Thoracic aorta (tissue), 2 donors: Measurements from ENCODE around the gene NKX1-1. TPM values are rescaled to one million over a fixed set of nuclear protein-coding genes. Genes with fewer than 3 reads are reported as not detected.

Source experiments
- ATAC-seq: fragments of 150-250 bp; one replicate; pipeline ENCODE4 v1.8.0; 2017; ENCODE audit warnings: low read depth; ENCODE audit not compliant: insufficient number of reproducible peaks, low FRiP score
- DNase-seq: peaks from one replicate; pipeline ENCODE4 v3.0.0-alpha.2; 2020; ENCODE audit warnings: low spot score
- H3K27ac ChIP-seq, 2 donors: fragments of 200-600 bp; sonication (generic); 1 replicate in 1 of 2; 2 replicates in 1 of 2; pipeline ENCODE4 v1.5.1; 2016; ENCODE audit warnings: mild to moderate bottlenecking in 2 of 2, moderate library complexity in 2 of 2
- H3K27me3 ChIP-seq: fragments of 200-600 bp; sonication (generic); replicated peaks from 2 replicates; pipeline ENCODE4 v1.6.0; 2016; ENCODE audit warnings: mild to moderate bottlenecking; ENCODE audit not compliant: insufficient read depth
- H3K36me3 ChIP-seq: fragments of 200-600 bp; sonication (generic); one replicate; pipeline ENCODE4 v1.5.1; 2016
- H3K4me1 ChIP-seq, 2 donors: fragments of 200-600 bp; sonication (generic); 1 replicate in 1 of 2; 2 replicates in 1 of 2; pipeline versions ENCODE4 v1.5.1 to v1.6.0; 2016; ENCODE audit warnings: low read depth in 2 of 2, mild to moderate bottlenecking in 1 of 2; ENCODE audit not compliant: control insufficient read depth in 1 of 2
- H3K4me3 ChIP-seq: fragments of 200-600 bp; sonication (generic); 2 replicates; pipeline ENCODE4 v1.5.1; 2016; ENCODE audit warnings: mild to moderate bottlenecking
- H3K9me3 ChIP-seq: fragments of 200-600 bp; sonication (generic); 2 replicates; pipeline ENCODE4 v1.5.1; 2016
- total RNA-seq, 2 donors: library from RNA; depleted of rRNA; stranded (reverse); fragments of >200 nt; gene quantifications; one replicate each; pipeline versions ENCODE4 v1.1.0 to v1.2.3, GENCODE V29; 2016
- TF ChIP-seq, protein P1 (sequence below): fragments of 200-600 bp; sonication (generic); IDR thresholded peaks from one replicate; pipeline ENCODE4 v1.5.1; 2019; ENCODE audit warnings: antibody characterized with exemption

Gene NKX1-1
- total RNA-seq, 2 donors from 2014 or later = not detected

DNA sequence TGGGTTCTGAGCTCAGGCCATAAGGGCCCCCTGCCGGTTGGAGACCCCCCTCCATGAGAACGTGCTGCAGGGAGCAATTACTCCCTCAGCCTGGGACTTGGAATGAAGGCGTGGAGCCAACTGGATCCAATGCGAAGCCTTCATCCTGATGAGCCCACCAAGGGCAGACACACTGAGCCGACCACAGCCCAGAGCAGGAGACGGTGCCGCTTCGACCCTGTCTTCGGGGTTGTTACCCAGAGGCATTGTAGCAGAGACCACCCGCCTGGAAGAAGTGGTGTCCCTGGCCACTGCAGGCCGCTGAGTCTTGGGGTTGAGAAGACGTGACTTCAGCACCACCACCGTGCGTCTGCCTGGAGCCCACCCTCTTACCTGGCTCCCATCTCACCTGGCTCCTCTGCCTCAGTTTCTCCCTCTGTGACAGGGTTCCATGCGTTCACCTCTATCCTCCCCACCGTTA lies 7.0 kb upstream of the NKX1-1 start:
- Histone ChIP-seq H3K9me3 (no peaks in the 10 kb centered on the region), H3K27me3 (peaks cover 6% of the 10 kb centered on the region), H3K36me3 (no peaks in the 10 kb centered on the region), H3K4me1 (no peaks in the 10 kb centered on the region), H3K4me3 (no peak overlapping the region), H3K27ac (no peak overlapping the region)
- ATAC-seq (no peak), DNase-seq (no peak)
- TF ChIP-seq, protein P1, sequence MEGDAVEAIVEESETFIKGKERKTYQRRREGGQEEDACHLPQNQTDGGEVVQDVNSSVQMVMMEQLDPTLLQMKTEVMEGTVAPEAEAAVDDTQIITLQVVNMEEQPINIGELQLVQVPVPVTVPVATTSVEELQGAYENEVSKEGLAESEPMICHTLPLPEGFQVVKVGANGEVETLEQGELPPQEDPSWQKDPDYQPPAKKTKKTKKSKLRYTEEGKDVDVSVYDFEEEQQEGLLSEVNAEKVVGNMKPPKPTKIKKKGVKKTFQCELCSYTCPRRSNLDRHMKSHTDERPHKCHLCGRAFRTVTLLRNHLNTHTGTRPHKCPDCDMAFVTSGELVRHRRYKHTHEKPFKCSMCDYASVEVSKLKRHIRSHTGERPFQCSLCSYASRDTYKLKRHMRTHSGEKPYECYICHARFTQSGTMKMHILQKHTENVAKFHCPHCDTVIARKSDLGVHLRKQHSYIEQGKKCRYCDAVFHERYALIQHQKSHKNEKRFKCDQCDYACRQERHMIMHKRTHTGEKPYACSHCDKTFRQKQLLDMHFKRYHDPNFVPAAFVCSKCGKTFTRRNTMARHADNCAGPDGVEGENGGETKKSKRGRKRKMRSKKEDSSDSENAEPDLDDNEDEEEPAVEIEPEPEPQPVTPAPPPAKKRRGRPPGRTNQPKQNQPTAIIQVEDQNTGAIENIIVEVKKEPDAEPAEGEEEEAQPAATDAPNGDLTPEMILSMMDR = no peak

DNA sequence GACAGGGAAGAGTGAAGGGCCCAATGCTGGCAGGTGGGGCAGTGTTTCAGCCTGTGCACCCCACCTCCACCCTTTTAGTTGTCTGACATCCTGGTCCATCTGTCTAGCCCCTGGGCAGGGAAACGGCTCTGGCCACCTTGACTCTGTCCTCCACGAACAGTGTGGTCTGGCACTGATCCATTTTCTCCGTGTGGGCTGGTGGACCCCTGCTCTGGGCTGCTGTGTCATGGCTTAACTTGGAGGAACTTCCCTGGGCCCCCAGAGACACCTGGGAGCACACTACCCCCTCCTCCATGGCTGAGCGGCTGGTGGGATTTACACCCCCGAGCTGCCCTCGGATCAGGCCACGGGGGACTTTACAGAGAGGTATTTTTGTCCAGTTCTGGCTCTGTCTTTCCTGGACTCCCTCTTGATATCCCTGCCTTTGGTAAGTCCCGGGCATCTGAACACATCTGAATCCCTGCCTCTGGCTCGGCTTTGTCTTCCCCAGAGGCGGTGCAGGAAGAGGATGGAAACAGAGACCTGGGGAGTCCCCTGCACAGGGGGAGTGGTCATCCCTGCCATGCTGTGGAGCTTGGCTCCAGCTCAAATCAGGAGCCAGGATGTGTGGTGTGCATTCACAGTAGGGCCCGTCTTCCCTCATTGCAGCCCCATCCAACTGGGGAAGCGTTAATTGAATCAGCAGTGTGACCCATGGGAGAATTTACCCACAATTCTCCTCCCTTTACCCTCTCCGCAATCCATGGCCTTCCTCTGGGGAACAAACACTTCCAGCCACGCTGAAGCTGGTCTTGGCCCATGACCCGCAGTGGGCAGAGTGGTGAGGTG lies 6.3 kb upstream of the NKX1-1 start:
- H3K27ac ChIP-seq = no peak overlapping the region
- H3K4me1 ChIP-seq = peaks cover 0 to 2% of the 10 kb centered on the region in 2 donors
- H3K9me3 ChIP-seq = no peaks in the 10 kb centered on the region
- H3K27me3 ChIP-seq = peaks cover 6% of the 10 kb centered on the region
- H3K4me3 ChIP-seq = no peak overlapping the region
- DNase-seq = no peak
- TF ChIP-seq, protein P1 = no peak
- no peak for ATAC-seq
- no peaks in the 10 kb centered on the region for H3K36me3 ChIP-seq

DNA sequence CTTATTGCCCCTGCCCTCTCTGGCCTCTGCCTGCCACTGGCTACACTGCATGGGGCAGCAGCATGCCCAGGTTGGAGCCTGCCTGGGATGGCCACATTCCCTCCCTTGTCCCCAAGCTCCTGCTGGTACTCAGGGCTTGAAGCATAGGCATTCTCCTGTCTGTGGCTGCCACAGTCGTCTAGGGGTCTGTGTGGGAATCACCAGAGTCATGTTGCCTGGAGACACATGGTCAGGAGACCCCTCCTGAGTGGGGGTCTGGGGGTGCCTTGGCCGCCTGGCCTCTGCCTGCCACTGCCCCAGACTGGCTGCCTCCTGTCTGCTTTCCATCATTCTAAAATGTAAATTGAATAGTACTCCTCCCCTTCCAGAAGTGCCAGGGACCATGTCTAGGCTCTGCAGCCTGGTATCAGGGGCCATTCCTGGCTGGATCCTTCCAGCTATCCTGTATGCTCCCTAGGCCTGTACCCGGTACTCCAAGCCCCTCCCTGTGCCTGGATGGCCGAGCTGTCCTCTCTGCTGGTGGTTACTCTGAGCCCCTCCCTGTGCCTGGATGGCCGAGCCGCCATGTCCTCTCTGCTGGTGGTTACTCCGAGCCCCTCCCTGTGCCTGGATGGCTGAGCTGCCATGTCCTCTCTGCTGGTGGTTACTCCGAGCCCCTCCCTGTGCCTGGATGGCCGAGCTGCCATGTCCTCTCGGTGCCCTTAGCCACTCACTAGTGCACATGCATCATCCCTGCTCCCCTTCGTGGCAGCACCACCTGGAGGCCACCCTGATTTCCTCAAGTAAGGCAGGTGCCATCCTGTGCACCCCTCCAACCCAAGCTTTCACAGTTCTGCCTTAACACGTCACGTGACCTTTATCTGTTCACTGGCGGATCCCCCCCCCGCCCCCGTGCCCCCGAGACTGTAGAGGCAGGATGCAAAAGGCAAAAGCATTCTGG lies 5.5 kb upstream of the NKX1-1 start:
- no peak for ATAC-seq

DNA sequence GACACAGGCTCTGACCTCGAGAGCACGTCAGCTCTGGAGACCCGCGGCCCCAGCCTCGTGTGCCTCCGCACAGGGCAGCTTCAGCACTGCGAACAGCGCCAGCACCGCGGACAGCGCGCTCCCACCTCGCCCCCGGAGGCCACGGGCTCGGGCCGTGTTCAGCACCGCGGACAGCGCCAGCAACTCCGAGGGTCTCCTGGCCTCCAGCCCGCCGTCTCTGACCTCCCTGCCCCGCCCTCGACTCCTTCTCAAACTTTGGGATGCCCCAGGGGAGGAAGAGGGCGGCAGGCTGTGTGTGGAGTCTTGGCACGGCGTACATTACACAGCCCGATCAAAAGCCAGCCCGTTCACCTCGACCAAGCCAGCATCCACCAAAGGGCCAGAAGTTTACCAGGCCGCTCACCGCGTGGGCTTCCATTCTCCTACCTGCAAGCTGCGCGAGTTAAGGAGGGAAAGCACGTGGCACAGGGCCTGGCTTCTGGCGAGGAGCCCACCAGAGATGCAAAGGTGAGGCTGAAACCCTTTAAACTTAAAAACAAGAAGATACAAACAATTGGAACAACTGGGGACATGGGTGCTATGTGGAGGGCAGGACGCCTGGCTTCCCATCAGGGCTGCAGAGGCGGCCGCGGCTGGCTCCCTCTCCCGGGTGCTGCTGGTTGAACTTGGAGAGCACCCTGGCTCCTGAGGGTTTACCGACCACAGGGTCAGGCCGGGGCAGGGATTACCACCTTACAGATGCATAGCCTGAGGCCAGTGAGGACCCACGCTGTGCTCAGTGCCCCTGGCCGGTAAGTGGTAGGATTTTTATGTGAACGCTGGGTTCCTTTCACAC lies 4.5 kb upstream of the NKX1-1 start:
- H3K27ac ChIP-seq = no peak overlapping the region
- DNase-seq (no peak), ATAC-seq (no peak)
- TF ChIP-seq, protein P1 = no peak
- peaks cover 7% of the 10 kb centered on the region for H3K27me3 ChIP-seq
- H3K9me3 ChIP-seq = no peaks in the 10 kb centered on the region
- H3K4me3 ChIP-seq = no peak overlapping the region
- no peaks in the 10 kb centered on the region for H3K36me3 ChIP-seq
- H3K4me1 ChIP-seq = peaks cover 0 to 13% of the 10 kb centered on the region in 2 donors

More for the DNA sequence above, 5.5 kb upstream of the NKX1-1 start:
- H3K4me3 ChIP-seq = no peak overlapping the region
- H3K27me3 ChIP-seq = peaks cover 6% of the 10 kb centered on the region
- H3K9me3 ChIP-seq = no peaks in the 10 kb centered on the region
- DNase-seq = no peak
- peaks cover 0 to 8% of the 10 kb centered on the region in 2 donors for H3K4me1 ChIP-seq
- TF ChIP-seq, protein P1 = no peak
- H3K36me3 ChIP-seq = no peaks in the 10 kb centered on the region
- no peak overlapping the region for H3K27ac ChIP-seq
